ENCODE measurements around the gene GPR158.

DNA sequence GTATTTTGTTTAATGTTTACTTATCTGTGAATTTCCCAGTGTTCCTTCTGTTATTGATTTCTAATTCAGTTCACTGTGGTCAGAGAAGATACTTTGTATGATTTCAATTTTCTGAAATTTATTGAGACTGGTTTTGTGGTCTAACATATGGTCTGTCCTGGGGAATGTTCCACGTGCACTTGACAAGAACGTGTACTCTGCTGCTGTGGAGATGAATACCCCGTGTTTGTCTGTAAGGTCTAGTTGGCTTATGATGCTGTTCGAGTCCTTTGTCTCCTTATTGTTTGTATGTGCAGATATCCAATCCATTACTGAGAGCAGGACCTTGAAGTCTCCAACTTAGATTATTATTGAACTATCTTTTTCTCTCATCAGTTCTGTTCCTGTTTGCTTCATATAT is 387.7 kb downstream of the GPR158 start:
- TF ChIP-seq, protein P1, sequence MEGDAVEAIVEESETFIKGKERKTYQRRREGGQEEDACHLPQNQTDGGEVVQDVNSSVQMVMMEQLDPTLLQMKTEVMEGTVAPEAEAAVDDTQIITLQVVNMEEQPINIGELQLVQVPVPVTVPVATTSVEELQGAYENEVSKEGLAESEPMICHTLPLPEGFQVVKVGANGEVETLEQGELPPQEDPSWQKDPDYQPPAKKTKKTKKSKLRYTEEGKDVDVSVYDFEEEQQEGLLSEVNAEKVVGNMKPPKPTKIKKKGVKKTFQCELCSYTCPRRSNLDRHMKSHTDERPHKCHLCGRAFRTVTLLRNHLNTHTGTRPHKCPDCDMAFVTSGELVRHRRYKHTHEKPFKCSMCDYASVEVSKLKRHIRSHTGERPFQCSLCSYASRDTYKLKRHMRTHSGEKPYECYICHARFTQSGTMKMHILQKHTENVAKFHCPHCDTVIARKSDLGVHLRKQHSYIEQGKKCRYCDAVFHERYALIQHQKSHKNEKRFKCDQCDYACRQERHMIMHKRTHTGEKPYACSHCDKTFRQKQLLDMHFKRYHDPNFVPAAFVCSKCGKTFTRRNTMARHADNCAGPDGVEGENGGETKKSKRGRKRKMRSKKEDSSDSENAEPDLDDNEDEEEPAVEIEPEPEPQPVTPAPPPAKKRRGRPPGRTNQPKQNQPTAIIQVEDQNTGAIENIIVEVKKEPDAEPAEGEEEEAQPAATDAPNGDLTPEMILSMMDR (IDR thresholded peaks at IDR 0.05) = no peak
- TF ChIP-seq POLR2A (IDR thresholded peaks at IDR 0.05) (no peak), POLR2AphosphoS5 (IDR thresholded peaks at IDR 0.05) (no peak)
